H1 (cell line): ENCODE measurements around the gene KNDC1. TPM values are rescaled to one million over a fixed set of nuclear protein-coding genes. Genes with fewer than 3 reads are reported as not detected.

Experiments
- CTCF ChIA-PET: fragments of 300-600 bp; sonication (Branson Sonifier 250); formaldehyde crosslinking; loops from one replicate; lab custom pipeline; 2021; ENCODE audit not compliant: partially characterized antibody; lab: Charles Lee
- POLR2A ChIA-PET: fragments of 300-600 bp; sonication (Branson Sonifier 250); formaldehyde crosslinking; loops from one replicate; lab custom pipeline; 2021; ENCODE audit warnings: inconsistent platforms; ENCODE audit not compliant: partially characterized antibody; lab: Charles Lee
- DNase-seq, 2 experiments: peaks; one replicate each; pipeline versions ENCODE4 v3.0.0 to v3.0.0-alpha.2; 2010 to 2022; ENCODE audit warnings: low spot score in 2 of 2, low read depth in 1 of 2, mixed read lengths in 1 of 2
- FAIRE-seq: peaks from 2 replicates; lab custom pipeline; 2011; peaks lifted over from hg19 to GRCh38; lab: Jason Lieb, UNC
- H2AFZ ChIP-seq: 2 replicates; pipeline ENCODE4 v1.8.1; 2012; ENCODE audit warnings: low read length, inconsistent platforms
- H2AK5ac ChIP-seq: 2 replicates; pipeline ENCODE4 v1.6.1; 2013; ENCODE audit warnings: low read depth, low read length
- H2BK120ac ChIP-seq: replicated peaks from 2 replicates; pipeline ENCODE3; 2013; ENCODE audit warnings: low read depth, low read length, inconsistent platforms
- H2BK12ac ChIP-seq: 2 replicates; pipeline ENCODE4 v1.6.1; 2013; ENCODE audit warnings: low read depth, low read length
- H2BK15ac ChIP-seq: 2 replicates; pipeline ENCODE4 v1.6.1; 2013; ENCODE audit warnings: low read length
- H2BK20ac ChIP-seq: 2 replicates; pipeline ENCODE4 v1.6.1; 2013; ENCODE audit warnings: low read length
- H2BK5ac ChIP-seq: 2 replicates; pipeline ENCODE4 v1.6.1; 2013; ENCODE audit warnings: low read depth, low read length
- H3K14ac ChIP-seq: 2 replicates; pipeline ENCODE4 v1.6.1; 2013; ENCODE audit warnings: inconsistent platforms; ENCODE audit not compliant: insufficient read length
- H3K18ac ChIP-seq: 2 replicates; pipeline ENCODE4 v1.6.1; 2013; ENCODE audit warnings: low read length; ENCODE audit errors: extremely low read depth
- H3K23ac ChIP-seq: 2 replicates; pipeline ENCODE4 v1.6.1; 2013; ENCODE audit warnings: inconsistent platforms; ENCODE audit not compliant: insufficient read length
- H3K23me2 ChIP-seq: 2 replicates; pipeline ENCODE4 v1.6.1; 2013; ENCODE audit warnings: low read depth, low read length
- H3K27ac ChIP-seq: 2 replicates; pipeline ENCODE4 v1.6.1; 2011; ENCODE audit warnings: low read depth, low read length, inconsistent platforms
- H3K27me3 ChIP-seq, 4 experiments: replicated peaks in 1 of 4; 1 replicate in 1 of 4; 2 replicates in 3 of 4; pipeline versions ENCODE4 v1.6.1 to v1.8.1; 2011 to 2013; ENCODE audit warnings: low read length in 3 of 4, mild to moderate bottlenecking in 3 of 4, inconsistent platforms in 2 of 4, mixed read lengths in 2 of 4, moderate library complexity in 1 of 4; ENCODE audit not compliant: control insufficient read depth in 3 of 4, insufficient read depth in 3 of 4; ENCODE audit errors: extremely low read depth in 1 of 4
- H3K36me3 ChIP-seq, 4 experiments: 2 replicates each; pipeline versions ENCODE4 v1.6.1 to v1.8.1; 2011 to 2013; ENCODE audit warnings: mild to moderate bottlenecking in 4 of 4, low read length in 3 of 4, moderate library complexity in 2 of 4, control low read depth in 1 of 4, inconsistent platforms in 1 of 4; ENCODE audit not compliant: insufficient read depth in 4 of 4, control insufficient read depth in 2 of 4
- H3K4ac ChIP-seq: replicated peaks from 2 replicates; pipeline ENCODE3; 2013; ENCODE audit warnings: low read length, low read depth, mixed read lengths, inconsistent platforms; ENCODE audit not compliant: insufficient read length
- H3K4me1 ChIP-seq, 4 experiments: replicated peaks in 1 of 4; 1 replicate in 1 of 4; 2 replicates in 3 of 4; pipeline versions ENCODE4 v1.6.1 to v1.8.1; 2011 to 2013; ENCODE audit warnings: low read length in 3 of 4, inconsistent platforms in 2 of 4, mixed read lengths in 1 of 4; ENCODE audit not compliant: insufficient read depth in 4 of 4, control insufficient read depth in 3 of 4
- H3K4me2 ChIP-seq, 2 experiments: 2 replicates each; pipeline versions ENCODE4 v1.6.1 to v1.8.1; 2011 to 2013; ENCODE audit warnings: low read depth in 2 of 2, low read length in 2 of 2, control low read depth in 1 of 2, inconsistent platforms in 1 of 2, mild to moderate bottlenecking in 1 of 2; ENCODE audit not compliant: insufficient read depth in 1 of 2
- H3K4me3 ChIP-seq, 4 experiments: fragments of 200-600, 300-600 bp in 1 of 4; sonication (generic), shearing (Covaris generic), sonication (Bioruptor Twin) in 1 of 4; 2 replicates each; pipeline versions ENCODE4 v1.5.1 to v1.8.1; 2011 to 2016; ENCODE audit warnings: low read length in 4 of 4, low read depth in 3 of 4, control low read depth in 2 of 4, inconsistent platforms in 2 of 4, mild to moderate bottlenecking in 2 of 4, mixed read lengths in 1 of 4, moderate library complexity in 1 of 4; ENCODE audit not compliant: insufficient read depth in 2 of 4; ENCODE audit errors: extremely low read depth in 1 of 4
- H3K56ac ChIP-seq: replicated peaks from 2 replicates; pipeline ENCODE3; 2013; ENCODE audit warnings: low read depth, mild to moderate bottlenecking, mixed read lengths, low read length, inconsistent platforms; ENCODE audit not compliant: insufficient read length
- H3K79me1 ChIP-seq: 2 replicates; pipeline ENCODE4 v1.6.1; 2013; ENCODE audit warnings: low read depth, low read length, control low read depth
- H3K79me2 ChIP-seq, 2 experiments: 2 replicates each; pipeline versions ENCODE4 v1.6.1 to v1.8.1; 2012 to 2013; ENCODE audit warnings: low read length in 2 of 2, mild to moderate bottlenecking in 2 of 2, inconsistent platforms in 1 of 2; ENCODE audit not compliant: insufficient read depth in 2 of 2, control insufficient read depth in 1 of 2
- H3K9ac ChIP-seq, 4 experiments: replicated peaks in 1 of 4; 1 replicate in 1 of 4; 2 replicates in 3 of 4; pipeline versions ENCODE4 v1.6.1 to v1.8.1; 2011 to 2013; ENCODE audit warnings: low read depth in 3 of 4, low read length in 3 of 4, control low read depth in 2 of 4, mild to moderate bottlenecking in 2 of 4, moderate library complexity in 2 of 4, inconsistent platforms in 1 of 4; ENCODE audit errors: extremely low read depth in 1 of 4
- H3K9me3 ChIP-seq, 2 experiments: 2 replicates each; pipeline versions ENCODE4 v1.6.1 to v1.8.1; 2012 to 2013; ENCODE audit warnings: mild to moderate bottlenecking in 2 of 2, moderate library complexity in 2 of 2, control low read depth in 1 of 2, inconsistent platforms in 1 of 2, low read depth in 1 of 2, low read length in 1 of 2, mixed read lengths in 1 of 2; ENCODE audit not compliant: insufficient read depth in 2 of 2
- H4K20me1 ChIP-seq, 2 experiments: replicated peaks in 1 of 2; 2 replicates each; pipeline versions ENCODE3 to v1.8.1; 2011 to 2013; ENCODE audit warnings: inconsistent platforms in 2 of 2, low read length in 2 of 2, mild to moderate bottlenecking in 1 of 2; ENCODE audit not compliant: insufficient read depth in 2 of 2, control insufficient read depth in 1 of 2
- H4K5ac ChIP-seq: 2 replicates; pipeline ENCODE4 v1.6.1; 2013; ENCODE audit warnings: low read length, low read depth, mixed read lengths, inconsistent platforms; ENCODE audit not compliant: insufficient read length
- H4K8ac ChIP-seq: 2 replicates; pipeline ENCODE4 v1.8.0; 2013; ENCODE audit warnings: mild to moderate bottlenecking, moderate library complexity, low read length, inconsistent platforms; ENCODE audit not compliant: insufficient read depth; ENCODE audit errors: extremely low read depth
- H4K91ac ChIP-seq: replicated peaks from 2 replicates; pipeline ENCODE3; 2013; ENCODE audit warnings: low read length, mixed read lengths, inconsistent platforms; ENCODE audit not compliant: insufficient read length
- CBX8 ChIP-seq: fragments of 300-800, 300-1000 bp; sonication (generic); IDR thresholded peaks from 2 replicates; pipeline ENCODE4 v1.7.1; 2016; ENCODE audit warnings: low read depth, low read length, borderline replicate concordance
- CHD2 ChIP-seq: IDR thresholded peaks from 2 replicates; pipeline ENCODE4 v1.6.1; 2012; ENCODE audit warnings: low read length, improper control_type of control experiment
- JUN ChIP-seq: IDR thresholded peaks from 2 replicates; pipeline ENCODE4 v1.6.1; 2011; ENCODE audit warnings: low read depth, mild to moderate bottlenecking, improper control_type of control experiment, low read length
- SP1 ChIP-seq: IDR thresholded peaks from 2 replicates; pipeline ENCODE4 v1.6.1; 2011; ENCODE audit warnings: low read depth, low read length
- WGBS, 2 experiments: shearing (Covaris generic) in 1 of 2; methylation state at CpG; one replicate each; pipeline versions ENCODE4 v1.1.6 to v1.1.7; 2013 to 2015; ENCODE audit warnings: low lambda C conversion rate in 2 of 2, mixed read lengths in 2 of 2, inconsistent platforms in 1 of 2, low coverage in 1 of 2, missing lambda C conversion rate in 1 of 2; ENCODE audit not compliant: insufficient replicate concordance in 2 of 2, insufficient coverage in 1 of 2, insufficient read length in 1 of 2; ENCODE audit errors: extremely low coverage in 1 of 2, missing lambda C conversion rate in 1 of 2; 5-methylcytosine and 5-hydroxymethylcytosine counted together
- polyA plus RNA-seq, 7 experiments: library from polyadenylated mRNA; depleted of rRNA in 3 of 7; stranded (reverse) in 5 of 7; unstranded in 2 of 7; fragments of >200 nt in 5 of 7; fragments of 200-250 nt in 2 of 7; gene quantifications; 1 replicate in 5 of 7; 2 replicates in 1 of 7; 4 replicates in 1 of 7; pipeline versions ENCODE4 v1.2.1 to v1.2.3, GENCODE V29; 2011 to 2013; ENCODE audit warnings: missing spikeins in 2 of 7, mixed read lengths in 2 of 7
- total RNA-seq: library from RNA; stranded (reverse); fragmentation: NEBNext Ultra II Directional; extraction: Animal tissue kit (Norgen Biotek cat#: 25700); gene quantifications from 2 replicates; pipeline ENCODE4 v1.2.1, GENCODE V29; 2021

KNDC1 gene
- total and polyA plus RNA-seq, 2 of the 8 experiments (the other 6 are each of a cell fraction or from before 2014, with no cell fraction given) = 7.5 to 16.7 TPM

GRCh38 chr10:133266056-133266795, 106.2 kb downstream of the KNDC1 start:
- Histone ChIP-seq H3K18ac (no peak overlapping the region), H2AK5ac (no peak overlapping the region), H3K14ac (no peak overlapping the region), H4K8ac (no peak overlapping the region), H3K4me1 (peaks cover 0 to 8% (median 2%) of the 10 kb centered on the region in 4 experiments; a peak in 5 of 7 replicates), H3K4me2 (no peak overlapping the region), H2BK120ac (no peak overlapping the region), H3K27me3 (peaks cover 0 to 15% (median 8%) of the 10 kb centered on the region in 4 experiments; a peak in 6 of 7 replicates), H2BK15ac (no peak overlapping the region), H3K9ac (no peak overlapping the region), H3K4me3 (no peak overlapping the region), H2BK12ac (no peak overlapping the region), H3K56ac (no peak overlapping the region), H3K9me3 (no peaks in the 10 kb centered on the region), H3K23me2 (peaks cover 4% of the 10 kb centered on the region; the same call in 1 of the 2 replicates), H2AFZ (no peak overlapping the region), H3K4ac (no peak overlapping the region), H3K79me2 (no peaks in the 10 kb centered on the region), H2BK20ac (no peak overlapping the region), H3K79me1 (no peaks in the 10 kb centered on the region), H4K5ac (no peak overlapping the region), H3K23ac (no peak overlapping the region), H3K36me3 (no peaks in the 10 kb centered on the region), H4K91ac (no peak overlapping the region), H2BK5ac (no peak overlapping the region), H3K27ac (no peak overlapping the region), H4K20me1 (peaks cover 0 to 1% of the 10 kb centered on the region in 2 experiments)
- 91% methylated on average over 21 of the region's 21 CpGs; no CpG with 5 or more reads in 1 of the 2 experiments for WGBS, 2 experiments
- DNase-seq = no peak
- no peak for FAIRE-seq
- CTCF ChIA-PET = interaction anchor here (0.8 to 2.5 kb wide), 7 partner anchors 8 to 58 kb away, joined by 3 to 15 read pairs (median 4); no protein-coding TSS in a partner anchor
- no peak for TF ChIP-seq SP1
- TF ChIP-seq JUN = no peak
- TF ChIP-seq CHD2 = no peak
- TF ChIP-seq CBX8 = no peak
- POLR2A ChIA-PET = interaction anchor here (1.1 to 2.6 kb wide), 3 partner anchors 9 to 304 kb away, joined by 3 to 11 read pairs (median 3); no protein-coding TSS in a partner anchor
